K562 (cell line): ENCODE data around the gene OOSP1. TPM values are rescaled to one million over a fixed set of nuclear protein-coding genes. Genes with fewer than 3 reads are reported as not detected.

Experiments
- BCL6 ChIP-seq: fragments of 250-450 bp; sonication (Bioruptor Pico); IDR thresholded peaks from 2 replicates; pipeline ENCODE4 v1.4.0; 2020
- BRD4 ChIP-seq: fragments of 200-600 bp; sonication (generic); IDR thresholded peaks from 2 replicates; pipeline ENCODE4 v1.6.1; 2017; ENCODE audit warnings: inconsistent platforms
- DMBX1 ChIP-seq: fragments of 250-450 bp; sonication (Bioruptor Pico); IDR thresholded peaks from 2 replicates; pipeline ENCODE4 v1.8.0; 2022; ENCODE audit warnings: inconsistent platforms, mild to moderate bottlenecking, moderate library complexity, borderline replicate concordance
- MBD2 ChIP-seq: sonication (generic); IDR thresholded peaks from 2 replicates; pipeline ENCODE4 v1.6.1; 2016; ENCODE audit warnings: low read depth, borderline replicate concordance
- NEUROD1 ChIP-seq: fragments of 150-350 bp; IDR thresholded peaks from 2 replicates; pipeline ENCODE4 v1.6.1; 2014; ENCODE audit warnings: borderline replicate concordance, low read length, low read depth; ENCODE audit not compliant: partially characterized antibody
- PHB ChIP-seq: fragments of 250-450 bp; sonication (Bioruptor Pico); IDR thresholded peaks from 2 replicates; pipeline ENCODE4 v1.5.0; 2021
- TBL1XR1 ChIP-seq, 2 experiments: IDR thresholded peaks; 2 replicates each; pipeline ENCODE4 v1.6.1; 2012; ENCODE audit warnings: improper control_type of control experiment in 2 of 2, low read length in 2 of 2, mild to moderate bottlenecking in 1 of 2
- TCFL5 ChIP-seq: fragments of 250-450 bp; sonication (Bioruptor Pico); conservative IDR thresholded peaks from 2 replicates; pipeline ENCODE4 v1.6.1; 2021; ENCODE audit warnings: mild to moderate bottlenecking, moderate library complexity, matching md5 sums
- TFAM ChIP-seq: fragments of 250-450 bp; sonication (Bioruptor Pico); conservative IDR thresholded peaks from 2 replicates; pipeline ENCODE4 v1.5.0; 2021; ENCODE audit warnings: mild to moderate bottlenecking, moderate library complexity
- U2AF1 ChIP-seq: fragments of 200-400 bp; formaldehyde crosslinking; optimal IDR thresholded peaks from 2 replicates; pipeline ENCODE3; 2017; ENCODE audit warnings: mild to moderate bottlenecking, low read depth, low read length, moderate library complexity
- ZNF140 ChIP-seq: fragments of 250-450 bp; sonication (Bioruptor Pico); IDR thresholded peaks from 2 replicates; pipeline ENCODE4 v1.8.0; 2021; ENCODE audit warnings: moderate library complexity, mild to moderate bottlenecking, inconsistent platforms
- ZNF77 ChIP-seq: fragments of 250-450 bp; sonication (Bioruptor Pico); IDR thresholded peaks from 2 replicates; pipeline ENCODE4 v1.5.0; 2020
- polyA plus RNA-seq, 8 experiments: library from polyadenylated mRNA; depleted of rRNA in 4 of 8; stranded (reverse) in 5 of 8; unstranded in 3 of 8; fragments of >200 nt; fragmentation: Nextera tagmentation in 2 of 8; fragmentation: Illumina TruSeq in 1 of 8; extraction: Ambion mirVana in 2 of 8; extraction: Trizol in 1 of 8; gene quantifications; 2 replicates each; pipeline versions ENCODE4 v1.2.1 to v1.2.3, GENCODE V29; 2011 to 2014; ENCODE audit warnings: inconsistent platforms in 1 of 8, missing spikeins in 1 of 8
- total RNA-seq, 7 experiments: library from RNA; depleted of rRNA in 6 of 7; stranded (reverse); fragments of >200 nt in 6 of 7; fragmentation: Illumina TruSeq in 2 of 7; extraction: Trizol in 2 of 7; gene quantifications; 2 replicates each; pipeline versions ENCODE4 v1.2.1 to v1.2.3, GENCODE V29; 2011 to 2021; ENCODE audit warnings: low replicate concordance in 1 of 7
- TF ChIP-seq, protein P1 (sequence below), 2 experiments: fragments of 450-650 bp in 1 of 2; sonication (generic) in 1 of 2; formaldehyde crosslinking in 1 of 2; IDR thresholded peaks in 1 of 2; conservative IDR thresholded peaks in 1 of 2; 2 replicates each; pipeline versions ENCODE4 v1.6.1 to v1.8.1; 2016 to 2023; ENCODE audit warnings: mild to moderate bottlenecking in 2 of 2, moderate library complexity in 2 of 2, inconsistent platforms in 1 of 2, missing genetic modification reagents in 1 of 2
- TF ChIP-seq, protein P2 (sequence below): fragments of 250-450 bp; sonication (Bioruptor Pico); IDR thresholded peaks from 2 replicates; pipeline ENCODE4 v1.4.0; 2020
- TF ChIP-seq, protein P3 (sequence below): conservative IDR thresholded peaks from 2 replicates; pipeline ENCODE4 v1.6.1; 2011; ENCODE audit warnings: low read depth, mild to moderate bottlenecking, low read length; ENCODE audit not compliant: control insufficient read depth
- TF ChIP-seq, protein P4 (sequence below): sonication (generic); formaldehyde crosslinking; IDR thresholded peaks from 2 replicates; pipeline ENCODE4 v1.8.0; 2022; ENCODE audit warnings: missing genetic modification reagents, mild to moderate bottlenecking, borderline replicate concordance

The OOSP1 gene
- total and polyA plus RNA-seq, 9 of the 15 experiments (the other 6 are each of a cell fraction or from before 2014, with no cell fraction given): 0.14 to 3.0 (median 0.61) TPM

DNA sequence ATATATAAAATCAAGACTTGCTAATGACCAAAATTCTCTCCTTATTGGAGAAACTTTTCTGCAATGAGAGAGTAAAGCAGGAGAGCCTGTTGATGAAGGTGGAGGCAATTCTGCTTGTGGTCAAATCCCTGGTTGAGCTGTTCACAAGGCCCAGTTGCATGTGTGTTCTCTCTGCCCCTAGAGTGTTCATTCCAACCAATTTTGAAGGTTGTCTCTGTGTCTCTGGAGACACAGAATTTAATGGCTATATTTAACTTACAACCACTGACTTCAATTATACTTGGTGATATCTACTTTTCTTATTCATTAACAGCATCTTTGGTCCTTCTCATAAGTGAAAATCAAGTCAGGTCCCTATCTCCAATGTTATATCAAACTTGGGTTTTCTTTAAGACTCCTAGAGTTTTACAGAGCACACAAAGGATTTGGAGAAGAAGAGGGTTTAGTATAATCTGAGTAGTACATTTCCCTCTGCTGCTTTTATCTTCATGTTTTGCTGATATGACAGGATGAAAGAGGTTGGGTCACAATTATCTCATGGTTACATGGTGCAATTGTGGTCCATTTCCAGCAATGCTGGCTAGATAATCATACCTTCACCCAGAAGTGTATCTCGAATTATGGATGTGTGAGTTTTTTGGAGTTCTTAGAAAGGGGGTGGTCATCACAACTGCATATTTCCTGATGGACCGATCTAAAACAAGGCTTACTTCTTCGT lies 29.6 kb downstream of the OOSP1 start (continued):
- peak; percentile 63; the same call in 1 of the 2 replicates for TF ChIP-seq DMBX1
- no peak for TF ChIP-seq TFAM
- TF ChIP-seq, protein P1, sequence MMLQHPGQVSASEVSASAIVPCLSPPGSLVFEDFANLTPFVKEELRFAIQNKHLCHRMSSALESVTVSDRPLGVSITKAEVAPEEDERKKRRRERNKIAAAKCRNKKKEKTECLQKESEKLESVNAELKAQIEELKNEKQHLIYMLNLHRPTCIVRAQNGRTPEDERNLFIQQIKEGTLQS (IDR thresholded peaks at IDR 0.05): peak; percentile 79; the same call in 1 of the 2 replicates
- TF ChIP-seq, protein P1 (CRISPR knock-in tag; conservative IDR thresholded peaks at IDR 0.05): no peak
- no peak for TF ChIP-seq BRD4
- TF ChIP-seq ZNF140 (CRISPR knock-in tag): no peak
- TF ChIP-seq, protein P2, sequence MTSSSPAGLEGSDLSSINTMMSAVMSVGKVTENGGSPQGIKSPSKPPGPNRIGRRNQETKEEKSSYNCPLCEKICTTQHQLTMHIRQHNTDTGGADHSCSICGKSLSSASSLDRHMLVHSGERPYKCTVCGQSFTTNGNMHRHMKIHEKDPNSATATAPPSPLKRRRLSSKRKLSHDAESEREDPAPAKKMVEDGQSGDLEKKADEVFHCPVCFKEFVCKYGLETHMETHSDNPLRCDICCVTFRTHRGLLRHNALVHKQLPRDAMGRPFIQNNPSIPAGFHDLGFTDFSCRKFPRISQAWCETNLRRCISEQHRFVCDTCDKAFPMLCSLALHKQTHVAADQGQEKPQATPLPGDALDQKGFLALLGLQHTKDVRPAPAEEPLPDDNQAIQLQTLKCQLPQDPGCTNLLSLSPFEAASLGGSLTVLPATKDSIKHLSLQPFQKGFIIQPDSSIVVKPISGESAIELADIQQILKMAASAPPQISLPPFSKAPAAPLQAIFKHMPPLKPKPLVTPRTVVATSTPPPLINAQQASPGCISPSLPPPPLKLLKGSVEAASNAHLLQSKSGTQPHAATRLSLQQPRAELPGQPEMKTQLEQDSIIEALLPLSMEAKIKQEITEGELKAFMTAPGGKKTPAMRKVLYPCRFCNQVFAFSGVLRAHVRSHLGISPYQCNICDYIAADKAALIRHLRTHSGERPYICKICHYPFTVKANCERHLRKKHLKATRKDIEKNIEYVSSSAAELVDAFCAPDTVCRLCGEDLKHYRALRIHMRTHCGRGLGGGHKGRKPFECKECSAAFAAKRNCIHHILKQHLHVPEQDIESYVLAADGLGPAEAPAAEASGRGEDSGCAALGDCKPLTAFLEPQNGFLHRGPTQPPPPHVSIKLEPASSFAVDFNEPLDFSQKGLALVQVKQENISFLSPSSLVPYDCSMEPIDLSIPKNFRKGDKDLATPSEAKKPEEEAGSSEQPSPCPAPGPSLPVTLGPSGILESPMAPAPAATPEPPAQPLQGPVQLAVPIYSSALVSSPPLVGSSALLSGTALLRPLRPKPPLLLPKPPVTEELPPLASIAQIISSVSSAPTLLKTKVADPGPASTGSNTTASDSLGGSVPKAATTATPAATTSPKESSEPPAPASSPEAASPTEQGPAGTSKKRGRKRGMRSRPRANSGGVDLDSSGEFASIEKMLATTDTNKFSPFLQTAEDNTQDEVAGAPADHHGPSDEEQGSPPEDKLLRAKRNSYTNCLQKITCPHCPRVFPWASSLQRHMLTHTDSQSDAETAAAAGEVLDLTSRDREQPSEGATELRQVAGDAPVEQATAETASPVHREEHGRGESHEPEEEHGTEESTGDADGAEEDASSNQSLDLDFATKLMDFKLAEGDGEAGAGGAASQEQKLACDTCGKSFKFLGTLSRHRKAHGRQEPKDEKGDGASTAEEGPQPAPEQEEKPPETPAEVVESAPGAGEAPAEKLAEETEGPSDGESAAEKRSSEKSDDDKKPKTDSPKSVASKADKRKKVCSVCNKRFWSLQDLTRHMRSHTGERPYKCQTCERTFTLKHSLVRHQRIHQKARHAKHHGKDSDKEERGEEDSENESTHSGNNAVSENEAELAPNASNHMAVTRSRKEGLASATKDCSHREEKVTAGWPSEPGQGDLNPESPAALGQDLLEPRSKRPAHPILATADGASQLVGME: no peak
- TF ChIP-seq BCL6 (CRISPR knock-in tag): no peak
- no peak for TF ChIP-seq ZNF77 (CRISPR knock-in tag)
- TF ChIP-seq PHB (CRISPR knock-in tag): no peak
- TF ChIP-seq U2AF1: no peak
- TF ChIP-seq TBL1XR1 (IDR thresholded peaks at IDR 0.05; ENCODE audit: low read length in 2 of 2): peak in 1 of 2 experiments; percentile 88; a peak in 2 of 4 replicates
- TF ChIP-seq, protein P3, sequence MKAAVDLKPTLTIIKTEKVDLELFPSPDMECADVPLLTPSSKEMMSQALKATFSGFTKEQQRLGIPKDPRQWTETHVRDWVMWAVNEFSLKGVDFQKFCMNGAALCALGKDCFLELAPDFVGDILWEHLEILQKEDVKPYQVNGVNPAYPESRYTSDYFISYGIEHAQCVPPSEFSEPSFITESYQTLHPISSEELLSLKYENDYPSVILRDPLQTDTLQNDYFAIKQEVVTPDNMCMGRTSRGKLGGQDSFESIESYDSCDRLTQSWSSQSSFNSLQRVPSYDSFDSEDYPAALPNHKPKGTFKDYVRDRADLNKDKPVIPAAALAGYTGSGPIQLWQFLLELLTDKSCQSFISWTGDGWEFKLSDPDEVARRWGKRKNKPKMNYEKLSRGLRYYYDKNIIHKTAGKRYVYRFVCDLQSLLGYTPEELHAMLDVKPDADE: no peak
- TF ChIP-seq NEUROD1: no peak
- peak; percentile 55; the same call in 1 of the 2 replicates for TF ChIP-seq MBD2
- TF ChIP-seq, protein P4, sequence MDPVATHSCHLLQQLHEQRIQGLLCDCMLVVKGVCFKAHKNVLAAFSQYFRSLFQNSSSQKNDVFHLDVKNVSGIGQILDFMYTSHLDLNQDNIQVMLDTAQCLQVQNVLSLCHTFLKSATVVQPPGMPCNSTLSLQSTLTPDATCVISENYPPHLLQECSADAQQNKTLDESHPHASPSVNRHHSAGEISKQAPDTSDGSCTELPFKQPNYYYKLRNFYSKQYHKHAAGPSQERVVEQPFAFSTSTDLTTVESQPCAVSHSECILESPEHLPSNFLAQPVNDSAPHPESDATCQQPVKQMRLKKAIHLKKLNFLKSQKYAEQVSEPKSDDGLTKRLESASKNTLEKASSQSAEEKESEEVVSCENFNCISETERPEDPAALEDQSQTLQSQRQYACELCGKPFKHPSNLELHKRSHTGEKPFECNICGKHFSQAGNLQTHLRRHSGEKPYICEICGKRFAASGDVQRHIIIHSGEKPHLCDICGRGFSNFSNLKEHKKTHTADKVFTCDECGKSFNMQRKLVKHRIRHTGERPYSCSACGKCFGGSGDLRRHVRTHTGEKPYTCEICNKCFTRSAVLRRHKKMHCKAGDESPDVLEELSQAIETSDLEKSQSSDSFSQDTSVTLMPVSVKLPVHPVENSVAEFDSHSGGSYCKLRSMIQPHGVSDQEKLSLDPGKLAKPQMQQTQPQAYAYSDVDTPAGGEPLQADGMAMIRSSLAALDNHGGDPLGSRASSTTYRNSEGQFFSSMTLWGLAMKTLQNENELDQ (CRISPR knock-in tag): no peak
- TF ChIP-seq TCFL5: no peak
